Astrocyte (in vitro differentiated cells and primary cell): ENCODE measurements around the gene CD2. TPM values are rescaled to one million over a fixed set of nuclear protein-coding genes. Genes with fewer than 3 reads are reported as not detected.

Source experiments
- DNase-seq: peaks from one replicate; pipeline ENCODE4 v3.0.0-alpha.2; 2010; ENCODE audit warnings: low read depth
- FAIRE-seq: peaks from 2 replicates; lab custom pipeline; 2011; peaks lifted over from hg19 to GRCh38; lab: Jason Lieb, UNC
- H2AFZ ChIP-seq: 2 replicates; pipeline ENCODE4 v1.6.0; 2012; ENCODE audit warnings: low read depth, low read length, inconsistent platforms
- H3K27ac ChIP-seq: 2 replicates; pipeline ENCODE4 v1.5.1; 2011; ENCODE audit warnings: low read depth, low read length, inconsistent platforms
- H3K27me3 ChIP-seq: 2 replicates; pipeline ENCODE4 v1.6.0; 2011; ENCODE audit warnings: low read length, inconsistent platforms; ENCODE audit not compliant: insufficient read depth
- H3K36me3 ChIP-seq: 2 replicates; pipeline ENCODE4 v1.5.1; 2011; ENCODE audit warnings: low read length, inconsistent platforms; ENCODE audit not compliant: insufficient read depth
- H3K4me1 ChIP-seq: 2 replicates; pipeline ENCODE4 v1.5.1; 2011; ENCODE audit warnings: low read length, inconsistent platforms; ENCODE audit not compliant: insufficient read depth
- H3K4me2 ChIP-seq: 2 replicates; pipeline ENCODE4 v1.6.0; 2012; ENCODE audit warnings: low read length, inconsistent platforms
- H3K4me3 ChIP-seq: 2 replicates; pipeline ENCODE4 v1.5.1; 2011; ENCODE audit warnings: low read depth, mild to moderate bottlenecking, low read length, inconsistent platforms; ENCODE audit not compliant: insufficient read depth
- H3K79me2 ChIP-seq: 2 replicates; pipeline ENCODE4 v1.6.0; 2012; ENCODE audit warnings: mild to moderate bottlenecking, low read length, inconsistent platforms; ENCODE audit not compliant: insufficient read depth
- H3K9ac ChIP-seq: 2 replicates; pipeline ENCODE4 v1.6.0; 2012; ENCODE audit warnings: mild to moderate bottlenecking, low read length, inconsistent platforms
- H3K9me3 ChIP-seq: 2 replicates; pipeline ENCODE4 v1.5.1; 2012; ENCODE audit warnings: low read depth, mild to moderate bottlenecking, low read length, inconsistent platforms; ENCODE audit not compliant: insufficient read depth
- H4K20me1 ChIP-seq: 2 replicates; pipeline ENCODE4 v1.6.0; 2012; ENCODE audit warnings: low read length, inconsistent platforms; ENCODE audit not compliant: insufficient read depth
- H3K27ac Mint-ChIP-seq: one replicate; pipeline ENCODE4 v1.8.0; 2021; ENCODE audit warnings: mild to moderate bottlenecking, mixed read lengths; ENCODE audit not compliant: unreplicated experiment
- H3K27me3 Mint-ChIP-seq: one replicate; pipeline ENCODE4 v1.8.0; 2021; ENCODE audit warnings: low read depth, mixed read lengths; ENCODE audit not compliant: unreplicated experiment
- H3K36me3 Mint-ChIP-seq: one replicate; pipeline ENCODE4 v1.8.0; 2021; ENCODE audit warnings: low read depth, mixed read lengths; ENCODE audit not compliant: unreplicated experiment
- H3K4me1 Mint-ChIP-seq: one replicate; pipeline ENCODE4 v1.8.0; 2021; ENCODE audit warnings: low read depth, mixed read lengths; ENCODE audit not compliant: unreplicated experiment
- H3K4me3 Mint-ChIP-seq: one replicate; pipeline ENCODE4 v1.8.0; 2021; ENCODE audit warnings: mild to moderate bottlenecking, moderate library complexity, mixed read lengths; ENCODE audit not compliant: unreplicated experiment
- H3K9me3 Mint-ChIP-seq: one replicate; pipeline ENCODE4 v1.8.0; 2021; ENCODE audit warnings: mild to moderate bottlenecking, mixed read lengths; ENCODE audit not compliant: unreplicated experiment
- CTCF ChIP-seq: IDR thresholded peaks from 2 replicates; pipeline ENCODE4 v1.5.1; 2011; ENCODE audit warnings: low read depth, mild to moderate bottlenecking, inconsistent platforms, low read length, moderate library complexity; ENCODE audit not compliant: insufficient read depth
- EZH2 ChIP-seq: IDR thresholded peaks from 2 replicates; pipeline ENCODE4 v1.6.1; 2012; ENCODE audit warnings: mild to moderate bottlenecking, low read length, inconsistent platforms; ENCODE audit not compliant: insufficient read depth
- total RNA-seq: library from RNA; stranded (reverse); gene quantifications from 2 replicates; pipeline ENCODE4 v1.2.1, GENCODE V29; 2021

CD2 gene
- total RNA-seq, 1 donor from 2014 or later = 0.14 TPM

- FAIRE-seq (no peak), DNase-seq (no peak)
- peaks cover 5% of the 10 kb centered on the region for H3K27me3 Mint-ChIP-seq
- H4K20me1 ChIP-seq = no peaks in the 10 kb centered on the region
- no peaks in the 10 kb centered on the region for H3K79me2 ChIP-seq
- no peak overlapping the region for H3K27ac Mint-ChIP-seq
- H3K36me3 ChIP-seq = no peaks in the 10 kb centered on the region
- TF ChIP-seq CTCF (no peak), EZH2 (no peak)
- no peaks in the 10 kb centered on the region for H3K9me3 Mint-ChIP-seq
- H3K36me3 Mint-ChIP-seq = no peaks in the 10 kb centered on the region
- no peak overlapping the region for H3K4me3 ChIP-seq
- no peak overlapping the region for H3K27ac ChIP-seq
- no peaks in the 10 kb centered on the region for H3K4me1 ChIP-seq
- H3K9ac ChIP-seq = no peak overlapping the region
- no peaks in the 10 kb centered on the region for H3K4me1 Mint-ChIP-seq
- H3K9me3 ChIP-seq = no peaks in the 10 kb centered on the region
- H3K4me2 ChIP-seq = no peak overlapping the region
- H3K27me3 ChIP-seq = peaks cover 3% of the 10 kb centered on the region
- no peak overlapping the region for H2AFZ ChIP-seq
- H3K4me3 Mint-ChIP-seq = no peak overlapping the region
These were observed 41.2 kb downstream of the CD2 start for GRCh38 chr1:116795482-116795829.

GRCh38 chr1:116804736-116805135, 50.5 kb downstream of the CD2 start:
- H3K27ac ChIP-seq = no peak overlapping the region
- no peaks in the 10 kb centered on the region for H3K79me2 ChIP-seq
- no peak for TF ChIP-seq EZH2
- TF ChIP-seq CTCF = no peak
- Mint-ChIP-seq H3K27me3 (no peaks in the 10 kb centered on the region), H3K4me1 (no peaks in the 10 kb centered on the region), H3K9me3 (no peaks in the 10 kb centered on the region), H3K36me3 (no peaks in the 10 kb centered on the region), H3K4me3 (no peak overlapping the region), H3K27ac (no peak overlapping the region)
- H3K4me2 ChIP-seq = no peak overlapping the region
- H4K20me1 ChIP-seq = no peaks in the 10 kb centered on the region
- peaks cover 5% of the 10 kb centered on the region for H3K27me3 ChIP-seq
- H3K4me3 ChIP-seq = no peak overlapping the region
- no peak overlapping the region for H2AFZ ChIP-seq
- no peak for FAIRE-seq
- no peaks in the 10 kb centered on the region for H3K4me1 ChIP-seq
- DNase-seq = no peak
- no peaks in the 10 kb centered on the region for H3K9me3 ChIP-seq
- no peak overlapping the region for H3K9ac ChIP-seq
- H3K36me3 ChIP-seq = no peaks in the 10 kb centered on the region

GRCh38 chr1:116805398-116805797, 51.2 kb downstream of the CD2 start:
- Mint-ChIP-seq H3K4me1 (no peaks in the 10 kb centered on the region), H3K36me3 (no peaks in the 10 kb centered on the region), H3K27me3 (no peaks in the 10 kb centered on the region), H3K4me3 (no peak overlapping the region), H3K27ac (no peak overlapping the region), H3K9me3 (no peaks in the 10 kb centered on the region)
- Histone ChIP-seq H3K9me3 (no peaks in the 10 kb centered on the region), H2AFZ (no peak overlapping the region), H3K9ac (no peak overlapping the region), H3K4me1 (no peaks in the 10 kb centered on the region), H3K27me3 (peaks cover 5% of the 10 kb centered on the region), H3K79me2 (no peaks in the 10 kb centered on the region), H3K4me3 (no peak overlapping the region), H3K27ac (no peak overlapping the region), H3K4me2 (no peak overlapping the region), H4K20me1 (no peaks in the 10 kb centered on the region), H3K36me3 (no peaks in the 10 kb centered on the region)
- FAIRE-seq (no peak), DNase-seq (no peak)
- TF ChIP-seq EZH2 (no peak), CTCF (no peak)
